HepG2 (cell line): ENCODE results near the gene HIVEP2. TPM values are rescaled to one million over a fixed set of nuclear protein-coding genes. Genes with fewer than 3 reads are reported as not detected.

Source experiments
- EP300 ChIP-seq, 3 experiments: sonication (generic) in 1 of 3; formaldehyde crosslinking in 1 of 3; IDR thresholded peaks; 2 replicates each; pipeline versions ENCODE4 v1.5.1 to v1.6.1; 2011 to 2020; ENCODE audit warnings: low read depth in 2 of 3, low read length in 2 of 3, borderline replicate concordance in 1 of 3, improper control_type of control experiment in 1 of 3, mild to moderate bottlenecking in 1 of 3, missing genetic modification reagents in 1 of 3, moderate library complexity in 1 of 3
- HOXA9 ChIP-seq: sonication (generic); formaldehyde crosslinking; IDR thresholded peaks from 2 replicates; pipeline ENCODE4 v1.8.1; 2022; ENCODE audit warnings: missing genetic modification reagents, mild to moderate bottlenecking, moderate library complexity, borderline replicate concordance
- JUND ChIP-seq: sonication (generic); formaldehyde crosslinking; IDR thresholded peaks from 2 replicates; pipeline ENCODE4 v1.8.0; 2022; ENCODE audit warnings: mild to moderate bottlenecking, missing genetic modification reagents
- KDM5A ChIP-seq: fragments of 200-600 bp; sonication (generic); IDR thresholded peaks from 2 replicates; pipeline ENCODE4 v1.7.0; 2018; ENCODE audit warnings: antibody characterized with exemption, mild to moderate bottlenecking, low read length, borderline replicate concordance
- KLF9 ChIP-seq: IDR thresholded peaks from 2 replicates; pipeline ENCODE4 v1.6.1; 2016; ENCODE audit warnings: low read depth
- PHF20 ChIP-seq: sonication (generic); formaldehyde crosslinking; IDR thresholded peaks from 2 replicates; pipeline ENCODE4 v1.5.0; 2020; ENCODE audit warnings: mild to moderate bottlenecking, missing genetic modification reagents
- RAD21 ChIP-seq: fragments of 450-650 bp; formaldehyde crosslinking; IDR thresholded peaks from 2 replicates; pipeline ENCODE4 v1.5.0; 2020; ENCODE audit warnings: mild to moderate bottlenecking
- RARG ChIP-seq: sonication (generic); formaldehyde crosslinking; IDR thresholded peaks from 2 replicates; pipeline ENCODE4 v1.4.0; 2020; ENCODE audit warnings: low read depth, mild to moderate bottlenecking, missing genetic modification reagents
- SRSF1 ChIP-seq: fragments of 200-400 bp; formaldehyde crosslinking; optimal IDR thresholded peaks from 2 replicates; pipeline ENCODE3; 2017; ENCODE audit warnings: mild to moderate bottlenecking, low read depth, low read length, moderate library complexity
- ZNF235 ChIP-seq: sonication (generic); formaldehyde crosslinking; IDR thresholded peaks from 2 replicates; pipeline ENCODE4 v1.8.1; 2023; ENCODE audit warnings: mild to moderate bottlenecking, missing genetic modification reagents, borderline replicate concordance
- ZNF605 ChIP-seq: sonication (generic); formaldehyde crosslinking; IDR thresholded peaks from 2 replicates; pipeline ENCODE4 v1.8.0; 2022; ENCODE audit warnings: mild to moderate bottlenecking, missing genetic modification reagents
- ZNF614 ChIP-seq: IDR thresholded peaks from 2 replicates; pipeline ENCODE4 v1.6.1; 2018; ENCODE audit warnings: missing biosample characterization, missing genetic modification reagents, inconsistent platforms, borderline replicate concordance
- polyA plus RNA-seq, 8 experiments: library from polyadenylated mRNA; depleted of rRNA in 3 of 8; stranded (reverse) in 7 of 8; unstranded in 1 of 8; fragments of >200 nt; fragmentation: Illumina TruSeq in 4 of 8; extraction: Trizol in 4 of 8; gene quantifications; 2 replicates each; pipeline versions ENCODE4 v1.2.1 to v1.2.3, GENCODE V29; 2011 to 2016; ENCODE audit warnings: low read depth in 4 of 8, missing spikeins in 1 of 8, mixed read lengths in 1 of 8; ENCODE audit not compliant: insufficient read depth in 1 of 8
- total RNA-seq, 5 experiments: library from RNA; depleted of rRNA; stranded (reverse); fragments of >200 nt; fragmentation: Illumina TruSeq; extraction: Trizol; gene quantifications; 2 replicates each; pipeline ENCODE4 v1.2.3, GENCODE V29; 2016; ENCODE audit warnings: low read depth in 1 of 5
- TF ChIP-seq, protein P1 (sequence below): sonication (generic); formaldehyde crosslinking; IDR thresholded peaks from 2 replicates; pipeline ENCODE4 v1.5.0; 2020; ENCODE audit warnings: missing genetic modification reagents, mild to moderate bottlenecking, borderline replicate concordance
- TF ChIP-seq, protein P2 (sequence below): sonication (generic); formaldehyde crosslinking; IDR thresholded peaks from 2 replicates; pipeline ENCODE4 v1.5.0; 2020; ENCODE audit warnings: missing genetic modification reagents, mild to moderate bottlenecking, borderline replicate concordance
- TF ChIP-seq, protein P3 (sequence below): sonication (generic); formaldehyde crosslinking; IDR thresholded peaks from 2 replicates; pipeline ENCODE4 v1.4.0; 2020; ENCODE audit warnings: missing genetic modification reagents
- TF ChIP-seq, protein P4 (sequence below): IDR thresholded peaks from 2 replicates; pipeline ENCODE4 v1.6.1; 2016; ENCODE audit warnings: low read depth

Gene HIVEP2
- total and polyA plus RNA-seq, 2 of the 13 experiments (the other 11 are each of a cell fraction or from before 2014, with no cell fraction given) = 3.4 to 12.9 TPM

DNA sequence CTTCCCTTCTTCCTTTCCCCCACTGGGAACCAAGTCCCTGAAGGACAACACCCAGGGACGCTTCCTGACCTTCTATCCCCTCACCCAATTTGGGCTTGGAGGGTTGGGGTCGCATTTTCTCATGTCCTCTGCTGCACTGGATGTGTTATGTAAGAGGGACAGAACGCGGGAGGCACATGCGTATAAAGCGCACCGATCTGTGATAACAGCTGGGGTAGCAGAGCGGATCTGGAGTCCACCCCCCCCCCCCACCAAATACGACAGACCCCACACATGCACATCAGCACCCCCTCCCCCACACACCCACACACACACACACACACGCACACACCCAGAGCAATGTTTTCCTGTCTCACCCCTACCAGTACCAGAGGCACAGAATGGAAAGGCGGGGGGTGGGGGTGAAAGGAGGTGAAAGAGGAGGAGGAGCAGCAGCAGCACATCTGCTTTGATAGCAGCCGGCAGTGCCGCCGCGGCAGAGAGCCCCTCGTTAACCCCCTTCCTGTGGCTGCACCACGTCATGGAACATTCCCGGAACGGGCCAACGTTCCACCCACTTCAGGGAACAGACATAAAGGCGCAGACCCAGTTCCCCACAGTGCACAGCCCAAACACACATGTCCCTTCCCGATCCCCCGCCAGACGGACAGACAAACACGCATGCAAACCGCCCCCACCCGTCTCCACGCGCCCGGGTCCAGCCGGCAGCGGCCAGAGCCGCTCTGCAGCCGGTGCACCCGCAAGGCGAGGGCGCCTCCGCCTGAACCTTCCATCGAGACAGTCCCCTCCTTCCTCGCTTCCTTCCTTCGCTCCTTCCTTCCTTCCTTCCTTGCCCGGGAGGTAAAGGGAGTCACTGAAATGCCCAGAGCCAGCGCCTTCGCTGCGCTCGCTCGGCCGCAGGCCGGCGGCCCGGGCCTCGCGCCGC, 590 bp downstream of the HIVEP2 start (continued):
- TF ChIP-seq, protein P1, sequence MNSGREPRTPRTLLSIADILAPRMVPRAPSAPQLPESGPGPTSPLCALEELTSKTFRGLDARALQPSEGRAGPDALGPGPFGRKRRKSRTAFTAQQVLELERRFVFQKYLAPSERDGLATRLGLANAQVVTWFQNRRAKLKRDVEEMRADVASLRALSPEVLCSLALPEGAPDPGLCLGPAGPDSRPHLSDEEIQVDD (CRISPR knock-in tag) = peak; percentile 69; the same call in 1 of the 2 replicates
- TF ChIP-seq ZNF614 (CRISPR knock-in tag) (0 out of 2 replicates have a peak, but pooled peaks have one; percentile 6), ZNF235 (peak; percentile 73; the same call in 1 of the 2 replicates), KLF9 (0 out of 2 replicates have a peak, but pooled peaks have one; percentile 55), PHF20 (CRISPR knock-in tag) (no peak; the same call in 1 of the 2 replicates), HOXA9 (CRISPR knock-in tag) (peak; percentile 38), EP300 (IDR thresholded peaks at IDR 0.05; ENCODE audit: low read depth in 2 of 2, low read length in 2 of 2) (peak; percentile 55 to 69), EP300 (CRISPR knock-in tag; IDR thresholded peaks at IDR 0.05; ENCODE audit: borderline replicate concordance) (no peak), JUND (CRISPR knock-in tag) (no peak), RAD21 (peak; percentile 42; the same call in 1 of the 2 replicates), SRSF1 (peak; percentile 75), KDM5A (no peak), RARG (CRISPR knock-in tag) (no peak), ZNF605 (CRISPR knock-in tag) (peak; percentile 44; the same call in 1 of the 2 replicates)
- TF ChIP-seq, protein P2, sequence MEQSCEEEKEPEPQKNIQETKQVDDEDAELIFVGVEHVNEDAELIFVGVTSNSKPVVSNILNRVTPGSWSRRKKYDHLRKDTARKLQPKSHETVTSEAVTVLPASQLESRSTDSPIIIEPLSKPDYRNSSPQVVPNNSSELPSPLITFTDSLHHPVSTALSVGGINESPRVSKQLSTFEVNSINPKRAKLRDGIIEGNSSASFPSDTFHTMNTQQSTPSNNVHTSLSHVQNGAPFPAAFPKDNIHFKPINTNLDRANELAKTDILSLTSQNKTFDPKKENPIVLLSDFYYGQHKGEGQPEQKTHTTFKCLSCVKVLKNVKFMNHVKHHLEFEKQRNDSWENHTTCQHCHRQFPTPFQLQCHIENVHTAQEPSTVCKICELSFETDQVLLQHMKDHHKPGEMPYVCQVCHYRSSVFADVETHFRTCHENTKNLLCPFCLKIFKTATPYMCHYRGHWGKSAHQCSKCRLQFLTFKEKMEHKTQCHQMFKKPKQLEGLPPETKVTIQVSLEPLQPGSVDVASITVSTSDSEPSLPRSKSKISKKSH (CRISPR knock-in tag) = peak; percentile 89
- TF ChIP-seq, protein P3, sequence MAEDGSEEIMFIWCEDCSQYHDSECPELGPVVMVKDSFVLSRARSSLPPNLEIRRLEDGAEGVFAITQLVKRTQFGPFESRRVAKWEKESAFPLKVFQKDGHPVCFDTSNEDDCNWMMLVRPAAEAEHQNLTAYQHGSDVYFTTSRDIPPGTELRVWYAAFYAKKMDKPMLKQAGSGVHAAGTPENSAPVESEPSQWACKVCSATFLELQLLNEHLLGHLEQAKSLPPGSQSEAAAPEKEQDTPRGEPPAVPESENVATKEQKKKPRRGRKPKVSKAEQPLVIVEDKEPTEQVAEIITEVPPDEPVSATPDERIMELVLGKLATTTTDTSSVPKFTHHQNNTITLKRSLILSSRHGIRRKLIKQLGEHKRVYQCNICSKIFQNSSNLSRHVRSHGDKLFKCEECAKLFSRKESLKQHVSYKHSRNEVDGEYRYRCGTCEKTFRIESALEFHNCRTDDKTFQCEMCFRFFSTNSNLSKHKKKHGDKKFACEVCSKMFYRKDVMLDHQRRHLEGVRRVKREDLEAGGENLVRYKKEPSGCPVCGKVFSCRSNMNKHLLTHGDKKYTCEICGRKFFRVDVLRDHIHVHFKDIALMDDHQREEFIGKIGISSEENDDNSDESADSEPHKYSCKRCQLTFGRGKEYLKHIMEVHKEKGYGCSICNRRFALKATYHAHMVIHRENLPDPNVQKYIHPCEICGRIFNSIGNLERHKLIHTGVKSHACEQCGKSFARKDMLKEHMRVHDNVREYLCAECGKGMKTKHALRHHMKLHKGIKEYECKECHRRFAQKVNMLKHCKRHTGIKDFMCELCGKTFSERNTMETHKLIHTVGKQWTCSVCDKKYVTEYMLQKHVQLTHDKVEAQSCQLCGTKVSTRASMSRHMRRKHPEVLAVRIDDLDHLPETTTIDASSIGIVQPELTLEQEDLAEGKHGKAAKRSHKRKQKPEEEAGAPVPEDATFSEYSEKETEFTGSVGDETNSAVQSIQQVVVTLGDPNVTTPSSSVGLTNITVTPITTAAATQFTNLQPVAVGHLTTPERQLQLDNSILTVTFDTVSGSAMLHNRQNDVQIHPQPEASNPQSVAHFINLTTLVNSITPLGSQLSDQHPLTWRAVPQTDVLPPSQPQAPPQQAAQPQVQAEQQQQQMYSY (CRISPR knock-in tag) = no peak
- TF ChIP-seq, protein P4, sequence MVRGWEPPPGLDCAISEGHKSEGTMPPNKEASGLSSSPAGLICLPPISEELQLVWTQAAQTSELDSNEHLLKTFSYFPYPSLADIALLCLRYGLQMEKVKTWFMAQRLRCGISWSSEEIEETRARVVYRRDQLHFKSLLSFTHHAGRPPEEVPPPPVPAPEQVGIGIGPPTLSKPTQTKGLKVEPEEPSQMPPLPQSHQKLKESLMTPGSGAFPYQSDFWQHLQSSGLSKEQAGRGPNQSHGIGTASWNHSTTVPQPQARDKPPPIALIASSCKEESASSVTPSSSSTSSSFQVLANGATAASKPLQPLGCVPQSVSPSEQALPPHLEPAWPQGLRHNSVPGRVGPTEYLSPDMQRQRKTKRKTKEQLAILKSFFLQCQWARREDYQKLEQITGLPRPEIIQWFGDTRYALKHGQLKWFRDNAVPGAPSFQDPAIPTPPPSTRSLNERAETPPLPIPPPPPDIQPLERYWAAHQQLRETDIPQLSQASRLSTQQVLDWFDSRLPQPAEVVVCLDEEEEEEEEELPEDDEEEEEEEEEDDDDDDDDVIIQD = no peak; the same call in 1 of the 2 replicates
